Measurements from ENCODE around the gene DISC1. TPM values are rescaled to one million over a fixed set of nuclear protein-coding genes. Genes with fewer than 3 reads are reported as not detected.
"Not testable (repeated sequence)": the region's sequence is repeated elsewhere in the genome, so short reads cannot be mapped to it uniquely, and the experiment has no call there.

The DISC1 gene
- polyA plus RNA-seq, 1 experiment = 2.3 TPM

GRCh38 chr1:231631717-231632116 is 5.1 kb downstream of the DISC1 start:
- TF ChIP-seq CTCF (IDR thresholded peaks at IDR 0.05; ENCODE audit: insufficient read depth, low read depth, low read length) = no peak
- POLR2A ChIA-PET = no interaction called here
- H3K4me3 ChIP-seq (ENCODE audit: low read depth, low read length) = no peak overlapping the region
- CTCF ChIA-PET = no interaction called here
- no peak for DNase-seq (ENCODE audit: low read depth)
- H3K36me3 ChIP-seq (ENCODE audit: control insufficient read depth, insufficient read depth, low read length) = no peaks in the 10 kb centered on the region
- no peaks in the 10 kb centered on the region for H3K27me3 ChIP-seq (ENCODE audit: control insufficient read depth, insufficient read depth, low read length)

GRCh38 chr1:231632119-231632518 is 5.5 kb downstream of the DISC1 start:
- Histone ChIP-seq H3K4me3 (ENCODE audit: low read depth, low read length) (no peak overlapping the region), H3K36me3 (ENCODE audit: control insufficient read depth, insufficient read depth, low read length) (no peaks in the 10 kb centered on the region), H3K27me3 (ENCODE audit: control insufficient read depth, insufficient read depth, low read length) (no peaks in the 10 kb centered on the region)
- CTCF ChIA-PET = no interaction called here
- DNase-seq (ENCODE audit: low read depth) = no peak
- POLR2A ChIA-PET = no interaction called here
- TF ChIP-seq CTCF (IDR thresholded peaks at IDR 0.05; ENCODE audit: insufficient read depth, low read depth, low read length) = no peak

GRCh38 chr1:231634323-231635013 is 7.9 kb downstream of the DISC1 start:
- Histone ChIP-seq H3K36me3 (ENCODE audit: control insufficient read depth, insufficient read depth, low read length) (no peaks in the 10 kb centered on the region), H3K4me3 (ENCODE audit: low read depth, low read length) (no peak overlapping the region), H3K27me3 (ENCODE audit: control insufficient read depth, insufficient read depth, low read length) (no peaks in the 10 kb centered on the region)
- ChIA-PET POLR2A (no interaction called here), CTCF (no interaction called here)
- DNase-seq (ENCODE audit: low read depth) = no peak
- no peak for TF ChIP-seq CTCF (IDR thresholded peaks at IDR 0.05; ENCODE audit: insufficient read depth, low read depth, low read length)

- no peak for DNase-seq (ENCODE audit: low read depth)
- no peak overlapping the region for H3K4me3 ChIP-seq (ENCODE audit: low read depth, low read length)
- ChIA-PET POLR2A (no interaction called here), CTCF (no interaction called here)
- H3K27me3 ChIP-seq (ENCODE audit: control insufficient read depth, insufficient read depth, low read length) = no peaks in the 10 kb centered on the region
- H3K36me3 ChIP-seq (ENCODE audit: control insufficient read depth, insufficient read depth, low read length) = no peaks in the 10 kb centered on the region
- TF ChIP-seq CTCF (IDR thresholded peaks at IDR 0.05; ENCODE audit: insufficient read depth, low read depth, low read length) = no peak
Measured at GRCh38 chr1:231636157-231636556, 9.6 kb downstream of the DISC1 start.

- H3K36me3 ChIP-seq (ENCODE audit: control insufficient read depth, insufficient read depth, low read length); H3K4me3 ChIP-seq (ENCODE audit: low read depth, low read length); DNase-seq (ENCODE audit: low read depth); H3K27me3 ChIP-seq (ENCODE audit: control insufficient read depth, insufficient read depth, low read length); CTCF ChIA-PET; POLR2A ChIA-PET: not testable (repeated sequence)
Measured at GRCh38 chr1:231636922-231637321, 10.3 kb downstream of the DISC1 start.

GRCh38 chr1:231638647-231639046 is 12.1 kb downstream of the DISC1 start:
- Histone ChIP-seq H3K36me3 (ENCODE audit: control insufficient read depth, insufficient read depth, low read length) (no peaks in the 10 kb centered on the region), H3K27me3 (ENCODE audit: control insufficient read depth, insufficient read depth, low read length) (no peaks in the 10 kb centered on the region), H3K4me3 (ENCODE audit: low read depth, low read length) (no peak overlapping the region)
- CTCF ChIA-PET = no interaction called here
- POLR2A ChIA-PET = no interaction called here
- no peak for TF ChIP-seq CTCF (IDR thresholded peaks at IDR 0.05; ENCODE audit: insufficient read depth, low read depth, low read length)
- no peak for DNase-seq (ENCODE audit: low read depth)

Data from BJ (cell line).